Eye (tissue), 1 donor: ENCODE data around the gene ENTPD5.
"Not testable (repeated sequence)": the region's sequence is repeated elsewhere in the genome, so short reads cannot be mapped to it uniquely, and the experiment has no call there.

Experiments
- DNase-seq: peaks from one replicate; pipeline ENCODE4 v3.0.0-alpha.2; 2015

The ENTPD5 gene

GRCh38 chr14:73943083-73943482 lies 76.0 kb downstream of the ENTPD5 start:
- DNase-seq, result no peak

GRCh38 chr14:73942180-73942579 lies 76.9 kb downstream of the ENTPD5 start:
- no peak for DNase-seq

DNA sequence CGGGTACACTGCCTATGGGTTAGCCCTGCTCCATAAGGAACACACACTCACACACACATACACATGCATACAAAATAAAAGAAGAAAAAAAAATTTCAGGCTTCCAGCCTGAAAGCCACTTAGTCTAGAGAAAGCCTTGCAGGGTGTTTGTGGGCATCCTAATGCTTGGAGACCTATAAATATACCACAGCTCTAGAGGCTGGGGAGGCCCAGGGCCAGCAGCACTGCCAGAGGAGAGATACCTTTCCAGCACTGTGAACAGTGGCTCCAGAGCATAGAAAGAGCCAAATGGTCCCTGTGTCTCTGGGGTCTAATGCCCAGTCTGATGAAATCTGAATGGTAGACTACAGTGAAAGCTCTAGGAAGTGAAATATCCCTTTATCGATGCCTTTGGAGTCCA lies 82.1 kb downstream of the ENTPD5 start:
- no peak for DNase-seq

DNA sequence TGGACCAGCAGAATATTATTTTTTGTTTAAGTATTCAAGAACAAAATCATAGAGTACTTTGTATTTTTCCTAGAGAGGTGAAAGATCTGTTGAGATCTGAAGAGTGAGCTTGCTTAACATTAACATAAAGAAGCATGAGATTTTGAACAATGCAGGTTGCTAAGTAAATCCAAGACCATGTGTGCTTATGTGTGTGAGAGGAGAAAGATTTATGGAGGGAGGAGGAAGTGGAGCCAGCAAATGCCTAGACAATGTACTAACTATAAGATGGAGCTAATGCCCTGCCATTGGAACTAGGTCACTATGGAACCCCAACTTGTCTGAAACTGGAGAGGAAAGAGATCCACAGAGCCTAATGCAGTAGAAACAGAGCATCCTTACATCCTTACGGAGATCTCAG lies 82.5 kb downstream of the ENTPD5 start:
- DNase-seq, result no peak

DNA sequence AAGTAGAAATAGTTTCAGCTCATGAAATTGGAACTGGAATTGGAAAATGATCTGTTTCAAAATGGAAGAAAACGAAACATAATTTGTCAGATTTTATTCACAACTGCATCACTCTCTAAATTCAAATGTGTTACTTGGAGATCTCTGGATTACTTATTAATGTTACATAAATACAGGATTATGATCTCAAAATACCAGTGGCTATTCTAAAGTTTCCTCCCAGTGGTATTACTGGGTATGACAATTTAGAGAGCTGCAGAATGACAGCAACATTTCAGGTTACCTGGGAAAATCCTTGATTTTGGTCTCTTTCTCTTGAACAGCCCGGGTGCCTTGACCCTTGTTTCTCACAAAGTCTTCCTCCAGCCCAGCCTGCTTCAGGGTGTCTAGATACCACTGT lies 83.4 kb downstream of the ENTPD5 start:
- peak; percentile 14 for DNase-seq

DNA sequence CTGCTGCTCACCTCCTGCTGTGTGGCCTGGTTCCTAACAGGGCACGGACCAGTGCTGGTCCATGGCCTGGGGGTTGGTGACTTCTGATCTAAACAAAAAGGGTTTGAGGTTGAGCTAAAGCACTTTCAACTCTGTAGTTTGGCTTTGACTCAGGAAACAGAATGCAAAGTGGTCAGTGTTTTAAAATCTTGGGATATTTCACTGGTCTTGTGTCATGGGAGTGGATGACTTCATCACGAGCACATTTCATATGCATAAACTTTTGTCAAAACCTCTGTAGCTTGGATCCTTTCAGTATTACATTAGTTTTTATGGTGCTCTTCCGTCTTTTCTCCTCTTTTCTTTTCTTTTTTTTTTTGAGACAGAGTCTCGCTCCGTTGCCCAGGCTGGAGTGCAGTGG lies 94.8 kb downstream of the ENTPD5 start:
- no peak for DNase-seq

DNA sequence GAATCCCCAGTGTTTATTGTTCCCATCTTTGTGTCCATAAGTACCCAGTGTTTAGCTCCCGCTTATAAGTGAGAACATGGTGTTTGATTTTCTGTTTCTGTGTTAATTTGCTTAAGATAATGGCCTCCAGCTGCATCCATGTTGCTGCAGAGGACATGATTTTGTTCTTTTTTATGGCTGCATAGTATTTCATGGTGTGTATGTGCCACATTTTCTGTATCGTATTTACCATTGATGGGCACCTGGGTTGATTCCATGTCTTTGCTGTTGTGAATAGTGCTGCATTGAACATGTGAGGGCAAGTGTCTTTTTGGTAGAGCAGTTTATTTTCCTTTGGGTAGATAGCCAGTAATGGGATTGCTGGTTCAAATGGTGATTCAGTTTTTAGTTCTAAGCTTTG lies 99.6 kb downstream of the ENTPD5 start:
- not testable (repeated sequence) for DNase-seq

- no peak for DNase-seq
Measured at GRCh38 chr14:73916324-73916723, 102.8 kb downstream of the ENTPD5 start.

DNA sequence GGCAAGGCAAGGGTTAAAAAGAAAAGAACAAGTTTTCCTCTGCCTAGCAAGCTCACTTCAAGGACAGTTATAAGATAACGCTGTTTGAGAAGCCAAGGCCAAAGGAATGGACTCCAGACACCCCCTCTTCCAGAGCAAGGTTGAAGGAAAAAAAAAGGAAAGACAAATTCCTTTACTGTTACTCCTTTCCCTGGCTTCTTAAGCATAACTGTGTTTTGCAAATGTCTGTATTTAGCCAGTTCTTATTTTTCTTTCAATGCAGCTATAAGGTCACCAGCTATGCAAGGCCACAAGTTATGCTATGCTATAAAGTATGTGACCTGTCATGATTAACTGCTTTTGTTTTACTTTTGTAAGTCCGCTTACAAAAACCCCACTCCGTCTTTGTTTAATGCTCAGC lies 105.8 kb downstream of the ENTPD5 start:
- DNase-seq, result no peak

- DNase-seq, result no peak
Measured at GRCh38 chr14:73909681-73910080, 109.4 kb downstream of the ENTPD5 start.
